GM12878 (cell line): ENCODE measurements around the gene KCNS1. TPM values are rescaled to one million over a fixed set of nuclear protein-coding genes. Genes with fewer than 3 reads are reported as not detected.

ENCODE experiments used
- ATAC-seq: fragments of 200-7000 bp; cut with Tn5 transposase; 3 replicates; pipeline ENCODE4 v1.9.1; 2020; ENCODE audit warnings: mild to moderate bottlenecking, moderate library complexity
- BruUV-seq: library from RNA; stranded (reverse); fragments of 400-500 nt; replicated peaks from 2 replicates; lab custom pipeline; 2021; lab: Mats Ljungman, UMichigan
- CTCF ChIA-PET: fragments of 300-600 bp; sonication (Branson Sonifier 250); formaldehyde crosslinking; extraction: SDS; loops from one replicate; lab custom pipeline; 2021; ENCODE audit warnings: inconsistent platforms; lab: Yijun Ruan, JAX
- POLR2A ChIA-PET: fragments of 350-600 bp; formaldehyde crosslinking; extraction: SDS; loops from one replicate; lab custom pipeline; 2021; ENCODE audit warnings: inconsistent platforms; lab: Charles Lee
- RAD21 ChIA-PET: fragments of 300-600 bp; sonication (Branson Sonifier 250); formaldehyde crosslinking; loops from one replicate; lab custom pipeline; 2023; ENCODE audit warnings: antibody characterized with exemption; ENCODE audit not compliant: unreplicated experiment; lab: Charles Lee
- SMC1A ChIA-PET: fragments of 300-600 bp; sonication (Branson Sonifier 250); formaldehyde crosslinking; loops from one replicate; lab custom pipeline; 2023; ENCODE audit not compliant: unreplicated experiment, uncharacterized antibody; lab: Charles Lee
- DNase-seq: peaks from one replicate; pipeline ENCODE4 v3.0.0-alpha.2; 2011; ENCODE audit warnings: low read depth, low spot score
- FAIRE-seq: peaks from 3 replicates; lab custom pipeline; 2011; peaks lifted over from hg19 to GRCh38; lab: Jason Lieb, UNC
- H2AFZ ChIP-seq: 2 replicates; pipeline ENCODE4 v1.6.0; 2011; ENCODE audit warnings: low read depth, low read length, control low read depth; ENCODE audit not compliant: control insufficient read depth
- H3K27ac ChIP-seq: 2 replicates; pipeline ENCODE4 v1.5.1; 2011; ENCODE audit warnings: control low read depth; ENCODE audit not compliant: control insufficient read depth, insufficient read depth
- H3K27me3 ChIP-seq, 2 experiments: replicated peaks in 1 of 2; 2 replicates each; pipeline versions ENCODE4 v1.6.0 to v1.6.1; 2011; ENCODE audit warnings: low read length in 1 of 2; ENCODE audit not compliant: control insufficient read depth in 2 of 2, insufficient read depth in 2 of 2
- H3K36me3 ChIP-seq, 2 experiments: 2 replicates each; pipeline ENCODE4 v1.5.1; 2011; ENCODE audit warnings: low read length in 1 of 2; ENCODE audit not compliant: control insufficient read depth in 2 of 2, insufficient read depth in 2 of 2
- H3K4me1 ChIP-seq: 2 replicates; pipeline ENCODE4 v1.6.1; 2011; ENCODE audit warnings: mild to moderate bottlenecking, low read length, moderate library complexity, mixed read lengths; ENCODE audit not compliant: control insufficient read depth, insufficient read depth
- H3K4me2 ChIP-seq: 2 replicates; pipeline ENCODE4 v1.6.0; 2011; ENCODE audit warnings: control low read depth; ENCODE audit not compliant: control insufficient read depth, insufficient read depth
- H3K4me3 ChIP-seq: fragments of 200-600 bp; sonication (generic); 2 replicates; pipeline ENCODE4 v1.5.1; 2016
- H3K79me2 ChIP-seq: 2 replicates; pipeline ENCODE4 v1.6.0; 2011; ENCODE audit warnings: low read length; ENCODE audit not compliant: control insufficient read depth, insufficient read depth
- H3K9ac ChIP-seq: 2 replicates; pipeline ENCODE4 v1.8.0; 2011; ENCODE audit warnings: low read length, control low read depth, mixed read lengths; ENCODE audit not compliant: control insufficient read depth, insufficient read depth
- H3K9me3 ChIP-seq: replicated peaks from 3 replicates; pipeline ENCODE4 v1.5.1; 2011; ENCODE audit warnings: mild to moderate bottlenecking, low read length; ENCODE audit not compliant: control insufficient read depth, insufficient read depth
- H4K20me1 ChIP-seq: 2 replicates; pipeline ENCODE4 v1.6.0; 2011; ENCODE audit not compliant: control insufficient read depth, insufficient read depth
- HCFC1 ChIP-seq: fragments of 150-350 bp; IDR thresholded peaks from 2 replicates; pipeline ENCODE4 v1.6.1; 2014; ENCODE audit warnings: low read length
- HDGF ChIP-seq: fragments of 450-650 bp; IDR thresholded peaks from 2 replicates; pipeline ENCODE4 v1.6.1; 2016; ENCODE audit warnings: antibody characterized with exemption
- LARP7 ChIP-seq: fragments of 450-650 bp; IDR thresholded peaks from 2 replicates; pipeline ENCODE4 v1.6.1; 2017; ENCODE audit warnings: mild to moderate bottlenecking
- POLR2AphosphoS2 ChIP-seq: IDR thresholded peaks from 2 replicates; pipeline ENCODE4 v1.6.1; 2011; ENCODE audit warnings: low read depth, mild to moderate bottlenecking, low read length, improper control_type of control experiment, moderate library complexity
- REST ChIP-seq: IDR thresholded peaks from 2 replicates; pipeline ENCODE4 v1.6.1; 2012; ENCODE audit warnings: mild to moderate bottlenecking, low read depth, low read length
- SP1 ChIP-seq: IDR thresholded peaks from one replicate; pipeline ENCODE4 v1.6.1; 2011; ENCODE audit warnings: low read depth, low read length
- in situ Hi-C: fragments of 300-500 bp; cut with MboI; formaldehyde crosslinking; loops from 9 replicates; pipeline ENCODE4 v1.14.3; 2018; ENCODE audit warnings: mixed read lengths
- intact Hi-C: fragments of 100-400 bp; cut with micrococcal nuclease; formaldehyde crosslinking; loops from one replicate; pipeline ENCODE4 v1.14.2; 2022; ENCODE audit not compliant: unreplicated experiment
- polyA plus RNA-seq, 11 experiments: library from polyadenylated mRNA; depleted of rRNA in 4 of 11; unstranded in 6 of 11; stranded (reverse) in 5 of 11; fragments of >200 nt; fragmentation: Nextera tagmentation in 4 of 11; fragmentation: Illumina TruSeq in 1 of 11; extraction: Ambion mirVana in 4 of 11; extraction: Trizol in 1 of 11; gene quantifications; 1 replicate in 1 of 11; 2 replicates in 10 of 11; pipeline versions ENCODE4 v1.2.1 to v1.2.3, GENCODE V29; 2011 to 2016; ENCODE audit warnings: inconsistent platforms in 2 of 11, missing spikeins in 2 of 11, low read depth in 1 of 11
- total RNA-seq, 4 experiments: library from RNA; depleted of rRNA in 3 of 4; stranded (reverse); fragments of >200 nt in 3 of 4; fragmentation: Illumina TruSeq in 1 of 4; extraction: Trizol in 1 of 4; gene quantifications; 2 replicates each; pipeline versions ENCODE4 v1.2.1 to v1.2.3, GENCODE V29; 2013 to 2021
- TF ChIP-seq, protein P1 (sequence below): IDR thresholded peaks from 2 replicates; pipeline ENCODE4 v1.6.1; 2011; ENCODE audit warnings: borderline replicate concordance, low read depth, mild to moderate bottlenecking, moderate library complexity, mixed read lengths, low read length; ENCODE audit not compliant: insufficient read depth; ENCODE audit errors: extremely low read length

Gene KCNS1
- total and polyA plus RNA-seq, 10 of the 15 experiments (the other 5 are each of a cell fraction or from before 2014, with no cell fraction given) = not detected

- no peaks in the 10 kb centered on the region for H3K79me2 ChIP-seq
- FAIRE-seq (no peak), DNase-seq (no peak), ATAC-seq (no peak)
- no peak overlapping the region for H3K4me3 ChIP-seq
- SMC1A ChIA-PET = interaction anchor here (0.7 to 6.4 kb wide), 6 partner anchors 16 to 430 kb away, joined by 3 to 25 read pairs (median 4); no protein-coding TSS in a partner anchor
- intact Hi-C loops (no loop called here), in situ Hi-C loops (no loop called here)
- H3K4me2 ChIP-seq = no peak overlapping the region
- no peaks in the 10 kb centered on the region for H3K9me3 ChIP-seq
- H3K4me1 ChIP-seq = no peaks in the 10 kb centered on the region
- H3K9ac ChIP-seq = no peak overlapping the region
- no peaks in the 10 kb centered on the region; a peak in 1 of 4 replicates for H3K27me3 ChIP-seq
- POLR2A ChIA-PET = interaction anchor here (1.3 kb wide), 1 partner anchor 16 kb away, joined by 3 read pairs; no protein-coding TSS in a partner anchor
- H4K20me1 ChIP-seq = no peaks in the 10 kb centered on the region
- BruUV-seq = no TSS peak
- CTCF ChIA-PET = interaction anchor here (0.6 to 6.8 kb wide), 13 partner anchors 17 to 429 kb away, joined by 3 to 67 read pairs (median 3); no protein-coding TSS in a partner anchor
- H3K36me3 ChIP-seq = no peaks in the 10 kb centered on the region
- RAD21 ChIA-PET = interaction anchor here (1.3 to 2.2 kb wide), 3 partner anchors 69 to 100 kb away, joined by 4 to 14 read pairs (median 4); no protein-coding TSS in a partner anchor
- no peak overlapping the region for H2AFZ ChIP-seq
- H3K27ac ChIP-seq = no peak overlapping the region
- TF ChIP-seq HCFC1 (no peak), REST (no peak), LARP7 (no peak), POLR2AphosphoS2 (no peak), HDGF (no peak), SP1 (no peak)
- TF ChIP-seq, protein P1, sequence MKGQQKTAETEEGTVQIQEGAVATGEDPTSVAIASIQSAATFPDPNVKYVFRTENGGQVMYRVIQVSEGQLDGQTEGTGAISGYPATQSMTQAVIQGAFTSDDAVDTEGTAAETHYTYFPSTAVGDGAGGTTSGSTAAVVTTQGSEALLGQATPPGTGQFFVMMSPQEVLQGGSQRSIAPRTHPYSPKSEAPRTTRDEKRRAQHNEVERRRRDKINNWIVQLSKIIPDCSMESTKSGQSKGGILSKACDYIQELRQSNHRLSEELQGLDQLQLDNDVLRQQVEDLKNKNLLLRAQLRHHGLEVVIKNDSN = no peak
- TF ChIP-seq, all 136 proteins: peak for 0
Observed at GRCh38 chr20:45112754-45113153, 11.8 kb upstream of the KCNS1 start.
